SU-DHL-6 (cell line): ENCODE results near the gene SCG5.

Experiments
- H2AFZ ChIP-seq: fragments of 200-600 bp; sonication (generic); 2 replicates; pipeline ENCODE4 v1.6.1; 2014; ENCODE audit warnings: low read depth, mild to moderate bottlenecking, moderate library complexity, mixed read lengths, antibody characterized with exemption, low read length; ENCODE audit not compliant: severe bottlenecking
- H3F3A ChIP-seq: fragments of 200-600 bp; shearing (Covaris generic); 2 replicates; pipeline ENCODE4 v1.6.0; 2016; ENCODE audit warnings: antibody characterized with exemption, mild to moderate bottlenecking; ENCODE audit not compliant: insufficient read depth
- H3K27ac ChIP-seq: fragments of 200-600 bp; sonication (generic); 2 replicates; pipeline ENCODE4 v1.5.1; 2016; ENCODE audit warnings: low read depth, mild to moderate bottlenecking, low read length, moderate library complexity, mixed read lengths
- H3K27me3 ChIP-seq: fragments of 200-600 bp; sonication (generic), shearing (Covaris generic); 2 replicates; pipeline ENCODE4 v1.6.0; 2014; ENCODE audit warnings: mild to moderate bottlenecking, low read length
- H3K36me3 ChIP-seq: fragments of 200-600 bp; sonication (generic); 2 replicates; pipeline ENCODE4 v1.6.1; 2014; ENCODE audit warnings: mild to moderate bottlenecking, low read length, mixed read lengths
- H3K4me2 ChIP-seq: fragments of 300-600, 200-600 bp; shearing (Covaris generic), sonication (generic); 2 replicates; pipeline ENCODE4 v1.6.0; 2014; ENCODE audit warnings: low read length, low read depth, mild to moderate bottlenecking; ENCODE audit not compliant: poor library complexity, severe bottlenecking
- H3K4me3 ChIP-seq: fragments of 200-600 bp; sonication (generic); 2 replicates; pipeline ENCODE4 v1.5.1; 2014; ENCODE audit warnings: antibody characterized with exemption, low read length, mild to moderate bottlenecking, mixed read lengths; ENCODE audit not compliant: insufficient read depth, poor library complexity, severe bottlenecking
- H3K79me2 ChIP-seq: fragments of 200-600 bp; sonication (generic); 2 replicates; pipeline ENCODE4 v1.6.1; 2014; ENCODE audit warnings: mild to moderate bottlenecking, low read length, moderate library complexity; ENCODE audit not compliant: insufficient read depth
- H3K9ac ChIP-seq: fragments of 200-600 bp; sonication (generic); 2 replicates; pipeline ENCODE4 v1.7.0; 2014; ENCODE audit warnings: mild to moderate bottlenecking, low read length
- H3K9me2 ChIP-seq: fragments of 200-600 bp; sonication (generic); replicated peaks from 2 replicates; pipeline ENCODE4 v1.6.1; 2014; ENCODE audit warnings: low read length; ENCODE audit not compliant: insufficient read depth
- H3K9me3 ChIP-seq: fragments of 200-600 bp; sonication (generic); 2 replicates; pipeline ENCODE4 v1.6.1; 2014; ENCODE audit warnings: low read length, mixed read lengths; ENCODE audit not compliant: insufficient read depth
- H4K20me1 ChIP-seq: fragments of 200-600 bp; sonication (generic); 2 replicates; pipeline ENCODE4 v1.6.1; 2014; ENCODE audit warnings: low read depth, mild to moderate bottlenecking, antibody characterized with exemption, low read length, moderate library complexity, mixed read lengths
- EZH2phosphoT487 ChIP-seq: fragments of 200-600 bp; sonication (generic), shearing (Covaris generic); conservative IDR thresholded peaks from 2 replicates; pipeline ENCODE4 v1.6.1; 2018; ENCODE audit warnings: mild to moderate bottlenecking, antibody characterized with exemption, low read length, moderate library complexity, mixed read lengths
- TF ChIP-seq, protein P1 (sequence below): fragments of 200-600 bp; sonication (generic); IDR thresholded peaks from one replicate; pipeline ENCODE4 v1.5.1; 2017; ENCODE audit warnings: antibody characterized with exemption, mild to moderate bottlenecking, low read length, moderate library complexity; ENCODE audit not compliant: insufficient read depth, poor library complexity, severe bottlenecking

The SCG5 gene

DNA sequence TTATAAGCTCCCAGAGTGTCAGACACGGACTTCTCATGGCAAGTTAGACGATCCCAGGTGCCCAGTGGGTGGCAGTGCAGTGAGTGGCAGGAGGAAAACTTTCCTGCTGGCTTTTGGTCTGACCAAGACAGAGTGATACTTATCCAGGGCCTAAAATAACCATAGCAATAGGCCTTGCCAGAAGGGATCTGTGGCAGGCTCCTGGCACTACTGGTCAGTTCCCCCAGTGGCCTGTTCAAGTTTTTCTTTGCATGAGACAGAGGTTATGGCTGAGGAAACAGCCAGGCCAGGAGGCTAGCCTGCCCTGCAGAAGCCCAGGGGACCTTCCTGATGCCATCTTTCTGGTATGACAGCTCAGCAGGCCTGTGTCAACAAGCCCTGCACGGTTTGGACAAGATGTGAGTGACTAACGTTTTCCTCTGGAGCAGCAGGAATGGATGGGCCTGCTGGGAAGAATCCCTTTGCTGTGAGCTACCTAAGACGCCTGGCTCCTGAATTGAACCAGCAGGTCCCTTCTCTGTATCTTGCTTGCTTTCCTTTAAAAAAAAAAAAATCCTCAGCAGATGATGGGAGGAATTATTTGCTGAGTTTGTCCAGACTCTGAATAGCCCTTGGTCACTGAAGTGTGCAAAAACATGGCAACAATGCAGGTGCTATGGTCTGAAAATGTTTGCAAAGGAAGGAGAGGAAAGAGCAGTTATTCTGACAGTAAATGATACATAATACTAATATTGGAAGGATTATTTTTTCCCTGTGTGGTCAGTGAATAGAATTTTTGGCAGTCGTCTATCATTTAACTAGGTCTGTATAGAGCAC, 18.0 kb downstream of the SCG5 start:
- H3K4me2 ChIP-seq = no peak overlapping the region
- no peak overlapping the region for H2AFZ ChIP-seq
- H3K27ac ChIP-seq = no peak overlapping the region
- H3K4me3 ChIP-seq = no peak overlapping the region
- H3K9ac ChIP-seq = no peak overlapping the region
- H3K9me3 ChIP-seq = no peaks in the 10 kb centered on the region
- peaks cover 11% of the 10 kb centered on the region for H3F3A ChIP-seq
- no peaks in the 10 kb centered on the region for H3K27me3 ChIP-seq
- no peaks in the 10 kb centered on the region for H3K36me3 ChIP-seq
- H4K20me1 ChIP-seq = no peaks in the 10 kb centered on the region
- no peaks in the 10 kb centered on the region for H3K79me2 ChIP-seq
- no peak for TF ChIP-seq EZH2phosphoT487
- TF ChIP-seq, protein P1, sequence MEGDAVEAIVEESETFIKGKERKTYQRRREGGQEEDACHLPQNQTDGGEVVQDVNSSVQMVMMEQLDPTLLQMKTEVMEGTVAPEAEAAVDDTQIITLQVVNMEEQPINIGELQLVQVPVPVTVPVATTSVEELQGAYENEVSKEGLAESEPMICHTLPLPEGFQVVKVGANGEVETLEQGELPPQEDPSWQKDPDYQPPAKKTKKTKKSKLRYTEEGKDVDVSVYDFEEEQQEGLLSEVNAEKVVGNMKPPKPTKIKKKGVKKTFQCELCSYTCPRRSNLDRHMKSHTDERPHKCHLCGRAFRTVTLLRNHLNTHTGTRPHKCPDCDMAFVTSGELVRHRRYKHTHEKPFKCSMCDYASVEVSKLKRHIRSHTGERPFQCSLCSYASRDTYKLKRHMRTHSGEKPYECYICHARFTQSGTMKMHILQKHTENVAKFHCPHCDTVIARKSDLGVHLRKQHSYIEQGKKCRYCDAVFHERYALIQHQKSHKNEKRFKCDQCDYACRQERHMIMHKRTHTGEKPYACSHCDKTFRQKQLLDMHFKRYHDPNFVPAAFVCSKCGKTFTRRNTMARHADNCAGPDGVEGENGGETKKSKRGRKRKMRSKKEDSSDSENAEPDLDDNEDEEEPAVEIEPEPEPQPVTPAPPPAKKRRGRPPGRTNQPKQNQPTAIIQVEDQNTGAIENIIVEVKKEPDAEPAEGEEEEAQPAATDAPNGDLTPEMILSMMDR = no peak
- H3K9me2 ChIP-seq = no peaks in the 10 kb centered on the region

DNA sequence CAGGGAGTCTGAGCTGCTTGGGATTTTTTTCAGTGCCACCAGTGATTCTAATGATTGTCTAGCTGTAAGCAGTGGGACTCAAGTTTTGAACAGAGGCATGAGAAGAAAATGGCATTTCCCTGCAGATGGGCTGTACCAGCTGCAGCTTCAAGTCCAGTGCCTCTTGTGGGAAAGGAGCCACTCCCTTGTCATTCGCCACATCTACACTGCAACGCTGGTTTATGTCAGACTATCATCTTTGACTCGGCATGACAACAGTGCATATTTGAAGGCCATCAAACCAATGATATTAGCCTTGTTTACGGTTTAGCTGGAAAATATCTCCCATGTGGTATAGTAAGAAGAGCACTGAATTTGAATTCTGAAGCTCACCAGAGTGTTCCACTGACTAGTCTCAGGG, 22.2 kb downstream of the SCG5 start:
- no peak for TF ChIP-seq EZH2phosphoT487
- TF ChIP-seq, protein P1 = no peak
- Histone ChIP-seq H3K4me2 (no peak overlapping the region), H3K9me2 (no peaks in the 10 kb centered on the region), H3K79me2 (no peaks in the 10 kb centered on the region), H3K9ac (no peak overlapping the region), H4K20me1 (no peaks in the 10 kb centered on the region), H3K27ac (no peak overlapping the region), H3K9me3 (no peaks in the 10 kb centered on the region), H2AFZ (no peak overlapping the region), H3K27me3 (no peaks in the 10 kb centered on the region), H3F3A (peaks cover 11% of the 10 kb centered on the region), H3K4me3 (no peak overlapping the region), H3K36me3 (0 out of 2 replicates have a peak, but pooled peaks cover 4% of the 10 kb centered on the region)

DNA sequence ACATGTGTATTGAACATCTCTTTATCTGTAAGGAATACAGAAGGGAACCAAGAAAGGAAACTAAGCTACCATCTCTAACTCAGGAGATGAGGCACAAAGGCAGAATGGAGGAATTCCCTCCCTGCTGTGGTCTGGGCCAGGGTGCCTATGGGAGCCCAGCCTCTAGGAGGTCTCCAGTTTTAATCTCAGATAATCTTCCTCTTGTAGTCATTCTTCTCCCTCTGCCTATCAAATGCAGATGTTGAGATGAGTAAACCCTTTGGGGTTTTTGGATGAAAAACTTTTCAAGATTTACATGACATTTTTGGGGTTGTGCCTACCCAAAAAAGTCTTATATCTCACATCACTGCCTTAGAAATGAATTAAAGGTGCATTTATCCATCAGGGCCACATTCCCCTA, 23.3 kb downstream of the SCG5 start:
- no peak overlapping the region for H3K4me2 ChIP-seq
- peaks cover 11% of the 10 kb centered on the region for H3F3A ChIP-seq
- H3K27ac ChIP-seq = no peak overlapping the region
- TF ChIP-seq, protein P1 = no peak
- no peak for TF ChIP-seq EZH2phosphoT487
- no peaks in the 10 kb centered on the region for H3K79me2 ChIP-seq
- no peak overlapping the region for H3K4me3 ChIP-seq
- no peaks in the 10 kb centered on the region for H3K9me3 ChIP-seq
- no peaks in the 10 kb centered on the region for H3K27me3 ChIP-seq
- H2AFZ ChIP-seq = no peak overlapping the region
- H3K9ac ChIP-seq = no peak overlapping the region
- H4K20me1 ChIP-seq = no peaks in the 10 kb centered on the region
- H3K9me2 ChIP-seq = no peaks in the 10 kb centered on the region
- 0 out of 2 replicates have a peak, but pooled peaks cover 4% of the 10 kb centered on the region for H3K36me3 ChIP-seq
